ENCODE measurements around the gene C20orf204. TPM values are rescaled to one million over a fixed set of nuclear protein-coding genes. Genes with fewer than 3 reads are reported as not detected.

C20orf204 gene
- total and polyA plus RNA-seq, 12 donors, result 0.11 to 0.88 (median 0.45) TPM

- intact Hi-C loops (cut with DNase I), result no loop called here
- WGBS, 2 donors, result 55 to 61% methylated on average over 12 to 14 of the region's 14 CpGs
- peaks cover 0 to 26% (median 5%) of the 10 kb centered on the region in 9 donors for H3K36me3 ChIP-seq
Observed at GRCh38 chr20:64044484-64045247, 8.7 kb downstream of the C20orf204 start.

GRCh38 chr20:64045346-64046011 is 9.5 kb downstream of the C20orf204 start:
- peak overlapping the region; percentile 47 to 93 (median 84) for H3K27ac ChIP-seq
- peaks cover 9 to 90% (median 69%) of the 10 kb centered on the region in 7 donors for H3K27me3 ChIP-seq
- intact Hi-C loops (cut with DNase I), result no loop called here
- ATAC-seq (peak in 7 of 8 donors; percentile 11 to 56 (median 24)), DNase-seq (peak in 1 of 2 donors; percentile 64)
- no peak for TF ChIP-seq CTCF (IDR thresholded peaks at IDR 0.05)
- peaks cover 0 to 26% (median 5%) of the 10 kb centered on the region in 9 donors for H3K36me3 ChIP-seq
- peak overlapping the region in 7 of 10 donors; percentile 59 to 78 (median 66) for H3K4me3 ChIP-seq
- H3K4me1 ChIP-seq, result peaks cover 15 to 40% (median 32%) of the 10 kb centered on the region in 9 donors
- H3K9me3 ChIP-seq, result no peaks in the 10 kb centered on the region
- 44 to 52% methylated on average over 11 of the region's 11 CpGs for WGBS, 2 donors

More at GRCh38 chr20:64044484-64045247, 8.7 kb downstream of the C20orf204 start:
- Histone ChIP-seq H3K27ac (peak overlapping the region; percentile 47 to 93 (median 82)), H3K27me3 (peaks cover 9 to 90% (median 68%) of the 10 kb centered on the region in 7 donors), H3K4me1 (peaks cover 11 to 40% (median 31%) of the 10 kb centered on the region in 9 donors), H3K4me3 (peak overlapping the region in 5 of 10 donors; percentile 27 to 78 (median 66)), H3K9me3 (no peaks in the 10 kb centered on the region)
- ATAC-seq (peak in 7 of 8 donors; percentile 10 to 60 (median 52)), DNase-seq (peak in 1 of 2 donors; percentile 64)
- no peak for TF ChIP-seq CTCF (IDR thresholded peaks at IDR 0.05)

- 64 to 70% methylated on average over 8 of the region's 8 CpGs for whole genome bisulfite sequencing, 2 donors
- DNase-seq (no peak), ATAC-seq (no peak)
- peak overlapping the region; percentile 55 to 78 (median 64) for H3K4me3 ChIP-seq
- H3K27ac ChIP-seq, result peak overlapping the region; percentile 74 to 93 (median 84)
- H3K27me3 ChIP-seq, result peaks cover 9 to 90% (median 56%) of the 10 kb centered on the region in 7 donors
- peaks cover 4 to 37% (median 18%) of the 10 kb centered on the region in 9 donors for H3K4me1 ChIP-seq
- no peak for TF ChIP-seq CTCF (IDR thresholded peaks at IDR 0.05)
- intact Hi-C loops (cut with DNase I), result no loop called here
- no peaks in the 10 kb centered on the region for H3K9me3 ChIP-seq
- H3K36me3 ChIP-seq, result peaks cover 0 to 26% (median 5%) of the 10 kb centered on the region in 9 donors
Observed at GRCh38 chr20:64047046-64047389, 11.0 kb downstream of the C20orf204 start.

GRCh38 chr20:64047968-64048401 is 12.0 kb downstream of the C20orf204 start:
- Histone ChIP-seq H3K36me3 (peaks cover 0 to 26% (median 5%) of the 10 kb centered on the region in 9 donors), H3K4me3 (peak overlapping the region; percentile 55 to 78 (median 64)), H3K27ac (peak overlapping the region; percentile 74 to 93 (median 84)), H3K9me3 (no peaks in the 10 kb centered on the region), H3K4me1 (peaks cover 0 to 41% (median 20%) of the 10 kb centered on the region in 9 donors), H3K27me3 (peaks cover 6 to 92% (median 51%) of the 10 kb centered on the region in 7 donors)
- DNase-seq (no peak), ATAC-seq (no peak)
- 7 to 11% methylated on average over 48 to 49 of the region's 49 CpGs for WGBS, 2 donors
- intact Hi-C loops (cut with DNase I), result no loop called here
- no peak for TF ChIP-seq CTCF (IDR thresholded peaks at IDR 0.05)
